H9 (cell line): Measurements from ENCODE around the gene CHRNG. TPM values are rescaled to one million over a fixed set of nuclear protein-coding genes. Genes with fewer than 3 reads are reported as not detected.

Experiments
- DNase-seq: peaks from one replicate; pipeline ENCODE4 v3.0.0-alpha.2; 2017
- H2AFZ ChIP-seq: one replicate; pipeline ENCODE4 v1.6.1; 2013; ENCODE audit warnings: mild to moderate bottlenecking, low read length, control low read depth, moderate library complexity
- H2AK5ac ChIP-seq: 2 replicates; pipeline ENCODE4 v1.6.1; 2013; ENCODE audit warnings: low read length, control low read depth, mixed read lengths; ENCODE audit not compliant: insufficient read length
- H2BK120ac ChIP-seq: one replicate; pipeline ENCODE4 v1.6.1; 2013; ENCODE audit warnings: low read depth, mild to moderate bottlenecking, low read length, control low read depth, inconsistent platforms; ENCODE audit not compliant: poor library complexity, severe bottlenecking
- H2BK12ac ChIP-seq: 2 replicates; pipeline ENCODE4 v1.6.1; 2013; ENCODE audit warnings: low read length, control low read depth, mixed read lengths, low read depth; ENCODE audit not compliant: insufficient read length
- H2BK15ac ChIP-seq: 2 replicates; pipeline ENCODE4 v1.6.1; 2013; ENCODE audit warnings: low read depth, low read length, control low read depth
- H2BK20ac ChIP-seq: one replicate; pipeline ENCODE4 v1.6.1; 2013; ENCODE audit warnings: low read depth, mild to moderate bottlenecking, low read length, control low read depth, inconsistent platforms; ENCODE audit not compliant: poor library complexity, severe bottlenecking
- H2BK5ac ChIP-seq: 2 replicates; pipeline ENCODE4 v1.6.1; 2013; ENCODE audit warnings: low read length, control low read depth, mixed read lengths; ENCODE audit not compliant: insufficient read length
- H3K14ac ChIP-seq: 2 replicates; pipeline ENCODE4 v1.6.1; 2013; ENCODE audit warnings: low read length, control low read depth; ENCODE audit not compliant: insufficient read depth
- H3K18ac ChIP-seq: 2 replicates; pipeline ENCODE4 v1.6.1; 2013; ENCODE audit warnings: low read depth, mild to moderate bottlenecking, mixed read lengths, low read length, control low read depth; ENCODE audit not compliant: insufficient read length
- H3K23ac ChIP-seq: 2 replicates; pipeline ENCODE4 v1.6.1; 2013; ENCODE audit warnings: low read length, control low read depth, mixed read lengths, low read depth; ENCODE audit not compliant: insufficient read length
- H3K23me2 ChIP-seq: 2 replicates; pipeline ENCODE4 v1.6.1; 2013; ENCODE audit warnings: low read depth, mild to moderate bottlenecking, mixed read lengths, low read length, control low read depth; ENCODE audit not compliant: insufficient read length, poor library complexity, severe bottlenecking
- H3K27ac ChIP-seq: 2 replicates; pipeline ENCODE4 v1.5.1; 2013; ENCODE audit warnings: low read length, control low read depth, mixed read lengths, low read depth; ENCODE audit not compliant: insufficient read length
- H3K27me3 ChIP-seq: 2 replicates; pipeline ENCODE4 v1.6.1; 2013; ENCODE audit warnings: low read length, control low read depth, inconsistent platforms; ENCODE audit not compliant: insufficient read depth
- H3K4ac ChIP-seq: 2 replicates; pipeline ENCODE4 v1.6.1; 2013; ENCODE audit warnings: low read depth, mild to moderate bottlenecking, control low read depth, inconsistent platforms, low read length, moderate library complexity
- H3K4me1 ChIP-seq: 2 replicates; pipeline ENCODE4 v1.6.1; 2013; ENCODE audit warnings: low read length, control low read depth, inconsistent platforms; ENCODE audit not compliant: insufficient read depth
- H3K4me2 ChIP-seq: 2 replicates; pipeline ENCODE4 v1.6.1; 2013; ENCODE audit warnings: low read length, control low read depth, mixed read lengths; ENCODE audit not compliant: insufficient read length, insufficient read depth
- H3K56ac ChIP-seq: 2 replicates; pipeline ENCODE4 v1.6.1; 2013; ENCODE audit warnings: low read depth, mild to moderate bottlenecking, mixed read lengths, low read length, control low read depth; ENCODE audit not compliant: insufficient read length
- H3K79me1 ChIP-seq: 2 replicates; pipeline ENCODE4 v1.6.1; 2013; ENCODE audit warnings: low read depth, mild to moderate bottlenecking, moderate library complexity, low read length, control low read depth, inconsistent platforms; ENCODE audit not compliant: insufficient read depth, poor library complexity, severe bottlenecking
- H3K79me2 ChIP-seq: 2 replicates; pipeline ENCODE4 v1.6.1; 2013; ENCODE audit warnings: low read length, control low read depth, inconsistent platforms; ENCODE audit not compliant: insufficient read depth
- H3K9ac ChIP-seq: 2 replicates; pipeline ENCODE4 v1.6.1; 2013; ENCODE audit warnings: low read length, control low read depth, mixed read lengths; ENCODE audit not compliant: insufficient read length; ENCODE audit errors: extremely low read depth
- H3K9me3 ChIP-seq: one replicate; pipeline ENCODE4 v1.6.1; 2013; ENCODE audit warnings: low read depth, low read length, inconsistent platforms; ENCODE audit not compliant: control insufficient read depth
- H3T11ph ChIP-seq: one replicate; pipeline ENCODE4 v1.6.1; 2013; ENCODE audit warnings: mild to moderate bottlenecking, low read length, control low read depth, inconsistent platforms
- H4K20me1 ChIP-seq: one replicate; pipeline ENCODE4 v1.6.1; 2013; ENCODE audit not compliant: control insufficient read depth, insufficient read length, insufficient read depth
- H4K5ac ChIP-seq: 2 replicates; pipeline ENCODE4 v1.6.1; 2013; ENCODE audit warnings: low read depth, mild to moderate bottlenecking, mixed read lengths, low read length, control low read depth; ENCODE audit not compliant: insufficient read length
- H4K8ac ChIP-seq: replicated peaks from 2 replicates; pipeline ENCODE4 v1.6.1; 2013; ENCODE audit warnings: low read length, control low read depth, mixed read lengths, low read depth; ENCODE audit not compliant: insufficient read length
- H4K91ac ChIP-seq: 2 replicates; pipeline ENCODE4 v1.6.1; 2013; ENCODE audit warnings: low read depth, mild to moderate bottlenecking, moderate library complexity, mixed read lengths, low read length, control low read depth; ENCODE audit not compliant: insufficient read length
- H3K27ac Mint-ChIP-seq, 3 experiments: 2 replicates in 2 of 3; 3 replicates in 1 of 3; pipeline ENCODE4 v1.8.0; 2020 to 2021; ENCODE audit warnings: mixed read lengths in 3 of 3, mild to moderate bottlenecking in 1 of 3, moderate library complexity in 1 of 3
- H3K27me3 Mint-ChIP-seq: 2 replicates; pipeline ENCODE4 v1.8.0; 2021; ENCODE audit warnings: low read depth, mild to moderate bottlenecking, moderate library complexity, mixed read lengths
- H3K36me3 Mint-ChIP-seq, 3 experiments: 2 replicates in 2 of 3; 3 replicates in 1 of 3; pipeline ENCODE4 v1.8.0; 2020 to 2021; ENCODE audit warnings: low read depth in 3 of 3, mixed read lengths in 3 of 3; ENCODE audit not compliant: insufficient read depth in 1 of 3
- H3K4me1 Mint-ChIP-seq, 2 experiments: 2 replicates each; pipeline ENCODE4 v1.8.0; 2020; ENCODE audit warnings: mixed read lengths in 2 of 2
- H3K4me3 Mint-ChIP-seq, 2 experiments: 2 replicates in 1 of 2; 3 replicates in 1 of 2; pipeline ENCODE4 v1.8.0; 2020 to 2021; ENCODE audit warnings: mild to moderate bottlenecking in 2 of 2, mixed read lengths in 2 of 2, moderate library complexity in 1 of 2
- H3K9me3 Mint-ChIP-seq, 2 experiments: 2 replicates in 1 of 2; 3 replicates in 1 of 2; pipeline ENCODE4 v1.8.0; 2020; ENCODE audit warnings: mild to moderate bottlenecking in 2 of 2, mixed read lengths in 2 of 2, moderate library complexity in 1 of 2
- CTCF ChIP-seq: fragments of 200-600 bp; sonication (generic); conservative IDR thresholded peaks from 3 replicates; pipeline ENCODE4 v1.8.0; 2021; ENCODE audit warnings: antibody characterized with exemption, mild to moderate bottlenecking
- WGBS: extraction: QIAGEN DNeasy Blood & Tissue Kit; methylation state at CpG from one replicate; pipeline ENCODE4 v1.1.7; 2013; ENCODE audit warnings: missing lambda C conversion rate, low lambda C conversion rate, mixed read lengths; ENCODE audit not compliant: insufficient read length; ENCODE audit errors: extremely low coverage; 5-methylcytosine and 5-hydroxymethylcytosine counted together
- total RNA-seq: library from RNA; stranded (reverse); gene quantifications from 2 replicates; pipeline ENCODE4 v1.2.1, GENCODE V29; 2021

Gene CHRNG
- total RNA-seq, 1 experiment from 2014 or later: not detected

GRCh38 chr2:232498452-232498851 lies 41.0 kb upstream of the CHRNG start:
- H3T11ph ChIP-seq: no peak overlapping the region
- H3K36me3 Mint-ChIP-seq: no peaks in the 10 kb centered on the region; a peak in 1 of 7 replicates
- H3K14ac ChIP-seq: no peak overlapping the region
- H2BK15ac ChIP-seq: no peak overlapping the region
- H3K4me1 ChIP-seq: 0 out of 2 replicates have a peak, but pooled peaks cover 3% of the 10 kb centered on the region
- 100% methylated on average over 1 of the region's 3 CpGs for WGBS
- H3K4me1 Mint-ChIP-seq: peaks cover 13 to 45% of the 10 kb centered on the region in 2 experiments
- H3K27ac Mint-ChIP-seq: no peak overlapping the region
- peaks cover 3% of the 10 kb centered on the region for H4K20me1 ChIP-seq
- no peak overlapping the region for H2AK5ac ChIP-seq
- peaks cover 9% of the 10 kb centered on the region for H3K23me2 ChIP-seq
- peaks cover 44% of the 10 kb centered on the region for H3K27me3 Mint-ChIP-seq
- H3K9me3 Mint-ChIP-seq: no peaks in the 10 kb centered on the region
- no peak overlapping the region for H2BK20ac ChIP-seq
- H2AFZ ChIP-seq: no peak overlapping the region
- no peaks in the 10 kb centered on the region for H3K79me2 ChIP-seq
- H4K8ac ChIP-seq: no peak overlapping the region
- H3K4ac ChIP-seq: no peak overlapping the region
- no peak overlapping the region for H3K4me2 ChIP-seq
- H2BK120ac ChIP-seq: no peak overlapping the region
- no peaks in the 10 kb centered on the region for H3K9me3 ChIP-seq
- H3K27ac ChIP-seq: no peak overlapping the region
- no peak overlapping the region for H3K56ac ChIP-seq
- no peaks in the 10 kb centered on the region; the same call in 1 of the 2 replicates for H3K27me3 ChIP-seq
- DNase-seq: no peak
- H3K4me3 Mint-ChIP-seq: no peak overlapping the region
- H3K79me1 ChIP-seq: no peaks in the 10 kb centered on the region
- no peak overlapping the region for H2BK5ac ChIP-seq
- no peak overlapping the region for H2BK12ac ChIP-seq
- TF ChIP-seq CTCF: no peak
- no peak overlapping the region for H3K23ac ChIP-seq
- no peak overlapping the region for H3K9ac ChIP-seq
- no peak overlapping the region for H4K91ac ChIP-seq
- no peak overlapping the region for H4K5ac ChIP-seq
- H3K18ac ChIP-seq: no peak overlapping the region
